Left ventricle myocardium inferior (tissue), 1 donor: Measurements from ENCODE around the gene GREB1. TPM values are rescaled to one million over a fixed set of nuclear protein-coding genes. Genes with fewer than 3 reads are reported as not detected.

ENCODE experiments used
- DNase-seq: peaks from one replicate; pipeline ENCODE4 v3.0.0-alpha.2; 2020
- H3K27ac ChIP-seq: fragments of 200-600 bp; replicated peaks from 2 replicates; pipeline ENCODE4 v1.8.0; 2021
- H3K27me3 ChIP-seq: fragments of 200-600 bp; 2 replicates; pipeline ENCODE4 v1.8.0; 2021; ENCODE audit warnings: low read depth
- H3K36me3 ChIP-seq: fragments of 200-600 bp; 2 replicates; pipeline ENCODE4 v1.8.0; 2021
- H3K4me1 ChIP-seq: fragments of 200-600 bp; 2 replicates; pipeline ENCODE4 v1.8.0; 2021
- H3K4me3 ChIP-seq: fragments of 200-600 bp; 2 replicates; pipeline ENCODE4 v1.8.0; 2021; ENCODE audit warnings: mild to moderate bottlenecking, moderate library complexity
- H3K9me3 ChIP-seq: fragments of 200-600 bp; replicated peaks from 2 replicates; pipeline ENCODE4 v1.8.0; 2021
- CTCF ChIP-seq: fragments of 200-600 bp; IDR thresholded peaks from 2 replicates; pipeline ENCODE4 v1.8.0; 2021; ENCODE audit warnings: antibody characterized with exemption, mild to moderate bottlenecking, borderline replicate concordance
- intact Hi-C: fragments of 100-400 bp; cut with micrococcal nuclease; formaldehyde crosslinking; loops from one replicate; pipeline ENCODE4 v1.11.0; 2022
- long read RNA-seq: library from polyadenylated mRNA; unstranded; transcript quantifications from one replicate; pipeline ENCODE4 v2.0.0, GENCODE V29; 2021
- total RNA-seq: library from RNA; stranded (reverse); fragmentation: NEBNext Ultra II Directional; extraction: Animal tissue kit (Norgen Biotek cat#: 25700); gene quantifications from one replicate; pipeline ENCODE4 v1.2.1, GENCODE V29; 2021
- donor health status: DM: no; HTN: yes; CAD: no; lungs with severe emphysema.

GREB1 gene, protein sequence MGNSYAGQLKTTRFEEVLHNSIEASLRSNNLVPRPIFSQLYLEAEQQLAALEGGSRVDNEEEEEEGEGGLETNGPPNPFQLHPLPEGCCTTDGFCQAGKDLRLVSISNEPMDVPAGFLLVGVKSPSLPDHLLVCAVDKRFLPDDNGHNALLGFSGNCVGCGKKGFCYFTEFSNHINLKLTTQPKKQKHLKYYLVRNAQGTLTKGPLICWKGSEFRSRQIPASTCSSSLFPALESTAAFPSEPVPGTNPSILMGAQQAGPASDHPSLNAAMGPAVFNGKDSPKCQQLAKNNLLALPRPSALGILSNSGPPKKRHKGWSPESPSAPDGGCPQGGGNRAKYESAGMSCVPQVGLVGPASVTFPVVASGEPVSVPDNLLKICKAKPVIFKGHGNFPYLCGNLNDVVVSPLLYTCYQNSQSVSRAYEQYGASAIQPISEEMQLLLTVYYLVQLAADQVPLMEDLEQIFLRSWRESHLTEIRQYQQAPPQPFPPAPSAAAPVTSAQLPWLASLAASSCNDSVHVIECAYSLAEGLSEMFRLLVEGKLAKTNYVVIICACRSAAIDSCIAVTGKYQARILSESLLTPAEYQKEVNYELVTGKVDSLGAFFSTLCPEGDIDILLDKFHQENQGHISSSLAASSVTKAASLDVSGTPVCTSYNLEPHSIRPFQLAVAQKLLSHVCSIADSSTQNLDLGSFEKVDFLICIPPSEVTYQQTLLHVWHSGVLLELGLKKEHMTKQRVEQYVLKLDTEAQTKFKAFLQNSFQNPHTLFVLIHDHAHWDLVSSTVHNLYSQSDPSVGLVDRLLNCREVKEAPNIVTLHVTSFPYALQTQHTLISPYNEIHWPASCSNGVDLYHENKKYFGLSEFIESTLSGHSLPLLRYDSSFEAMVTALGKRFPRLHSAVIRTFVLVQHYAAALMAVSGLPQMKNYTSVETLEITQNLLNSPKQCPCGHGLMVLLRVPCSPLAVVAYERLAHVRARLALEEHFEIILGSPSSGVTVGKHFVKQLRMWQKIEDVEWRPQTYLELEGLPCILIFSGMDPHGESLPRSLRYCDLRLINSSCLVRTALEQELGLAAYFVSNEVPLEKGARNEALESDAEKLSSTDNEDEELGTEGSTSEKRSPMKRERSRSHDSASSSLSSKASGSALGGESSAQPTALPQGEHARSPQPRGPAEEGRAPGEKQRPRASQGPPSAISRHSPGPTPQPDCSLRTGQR (N-terminal part only)
- total RNA-seq, result 7.8 TPM
- long read RNA-seq, partial matches to known transcripts, result 3 of 7 reads
- long read RNA-seq, other reads (novel, unspliced or antisense), result 4 of 7 reads

GRCh38 chr2:11533278-11534070 lies at the start of gene GREB1:
Gene GREB1 (plus strand): TSS chr2:11534045. CDS start chr2:11556615, 22,570 bp downstream.
- Histone ChIP-seq H3K36me3 (no peaks in the 10 kb centered on the region), H3K27ac (no peak within 1 kb of the TSS), H3K4me1 (peaks cover 9% of the 10 kb centered on the region), H3K27me3 (peaks cover 4% of the 10 kb centered on the region), H3K4me3 (no peak within 1 kb of the TSS), H3K9me3 (no peaks in the 10 kb centered on the region)
- no peak for TF ChIP-seq CTCF
- intact Hi-C loops, result no loop called here
- DNase-seq, result no peak

DNA sequence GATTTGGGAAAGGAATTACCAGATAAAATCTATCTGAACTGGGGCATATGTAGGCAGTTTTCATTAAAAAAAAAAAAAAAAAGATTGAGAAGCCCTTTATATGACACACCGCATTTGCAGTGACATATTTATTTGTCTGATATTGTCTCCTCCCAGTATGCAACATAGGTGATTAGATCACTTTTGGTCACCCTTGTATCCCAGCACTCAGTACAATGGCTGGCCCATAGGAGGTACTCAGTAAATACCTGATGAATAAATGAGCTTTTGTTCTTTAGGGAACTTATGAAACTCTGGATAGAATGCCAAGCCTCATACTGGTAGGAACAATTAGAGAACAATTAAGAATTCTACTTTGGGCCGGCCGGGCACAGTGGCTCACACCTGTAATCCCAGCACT lies 45.0 kb upstream of the GREB1 start:
- no peak for TF ChIP-seq CTCF
- intact Hi-C loops, result no loop called here
- Histone ChIP-seq H3K4me3 (no peak overlapping the region), H3K27ac (no peak overlapping the region), H3K9me3 (no peaks in the 10 kb centered on the region), H3K4me1 (no peaks in the 10 kb centered on the region), H3K27me3 (peaks cover 23% of the 10 kb centered on the region), H3K36me3 (no peaks in the 10 kb centered on the region)
- no peak for DNase-seq

- intact Hi-C loops, result no loop called here
- Histone ChIP-seq H3K9me3 (no peaks in the 10 kb centered on the region), H3K27me3 (peaks cover 11% of the 10 kb centered on the region), H3K4me3 (no peak overlapping the region), H3K36me3 (no peaks in the 10 kb centered on the region), H3K4me1 (no peaks in the 10 kb centered on the region), H3K27ac (no peak overlapping the region)
- DNase-seq, result no peak
- no peak for TF ChIP-seq CTCF
Measured at GRCh38 chr2:11490194-11490593, 43.7 kb upstream of the GREB1 start.

- Histone ChIP-seq H3K27ac (no peak overlapping the region), H3K4me1 (no peaks in the 10 kb centered on the region), H3K36me3 (no peaks in the 10 kb centered on the region), H3K4me3 (no peak overlapping the region), H3K9me3 (no peaks in the 10 kb centered on the region), H3K27me3 (peaks cover 11% of the 10 kb centered on the region)
- TF ChIP-seq CTCF, result no peak
- no peak for DNase-seq
- intact Hi-C loops, result no loop called here
Measured at GRCh38 chr2:11491348-11491933, 42.4 kb upstream of the GREB1 start.
